GM12878 (cell line): Measurements from ENCODE around the gene TTL. TPM values are rescaled to one million over a fixed set of nuclear protein-coding genes. Genes with fewer than 3 reads are reported as not detected.

Source experiments
- ATF7 ChIP-seq: fragments of 450-650 bp; IDR thresholded peaks from 2 replicates; pipeline ENCODE4 v1.6.1; 2016; ENCODE audit warnings: low read depth, mild to moderate bottlenecking
- BACH1 ChIP-seq: fragments of 450-650 bp; IDR thresholded peaks from 2 replicates; pipeline ENCODE4 v1.6.1; 2017; ENCODE audit warnings: mild to moderate bottlenecking, borderline replicate concordance
- BCL11A ChIP-seq: IDR thresholded peaks from 2 replicates; pipeline ENCODE4 v1.6.1; 2011; ENCODE audit warnings: low read depth, low read length
- BMI1 ChIP-seq: fragments of 450-650 bp; IDR thresholded peaks from 2 replicates; pipeline ENCODE4 v1.6.1; 2016; ENCODE audit warnings: mild to moderate bottlenecking, moderate library complexity, borderline replicate concordance
- BRCA1 ChIP-seq: IDR thresholded peaks from 2 replicates; pipeline ENCODE4 v1.6.1; 2011; ENCODE audit warnings: low read depth, low read length, improper control_type of control experiment
- CBX3 ChIP-seq: fragments of 200-600 bp; sonication (generic); IDR thresholded peaks from 2 replicates; pipeline ENCODE4 v1.6.1; 2016; ENCODE audit warnings: low read depth, borderline replicate concordance
- CBX5 ChIP-seq: sonication (generic); IDR thresholded peaks from 2 replicates; pipeline ENCODE4 v1.6.1; 2016; ENCODE audit warnings: low read depth, moderate library complexity, mild to moderate bottlenecking, inconsistent platforms
- GATAD2B ChIP-seq: fragments of 450-650 bp; conservative IDR thresholded peaks from 2 replicates; pipeline ENCODE4 v1.6.1; 2017; ENCODE audit warnings: low read depth, mild to moderate bottlenecking, moderate library complexity
- IKZF2 ChIP-seq, 2 experiments: fragments of 450-650 bp; IDR thresholded peaks; 2 replicates each; pipeline ENCODE4 v1.6.1; 2017; ENCODE audit warnings: mild to moderate bottlenecking in 2 of 2, moderate library complexity in 2 of 2
- IRF3 ChIP-seq: fragments of 450-650 bp; IDR thresholded peaks from 2 replicates; pipeline ENCODE4 v1.6.1; 2014; ENCODE audit warnings: mild to moderate bottlenecking
- KLF5 ChIP-seq: fragments of 450-650 bp; IDR thresholded peaks from 2 replicates; pipeline ENCODE4 v1.6.1; 2014; ENCODE audit warnings: mild to moderate bottlenecking; ENCODE audit not compliant: partially characterized antibody
- MEF2A ChIP-seq: IDR thresholded peaks from 2 replicates; pipeline ENCODE4 v1.6.1; 2011; ENCODE audit warnings: low read depth, mild to moderate bottlenecking, low read length, moderate library complexity; ENCODE audit not compliant: insufficient read depth
- MYC ChIP-seq: IDR thresholded peaks from 2 replicates; pipeline ENCODE4 v1.6.1; 2011; ENCODE audit warnings: mild to moderate bottlenecking, low read length, moderate library complexity, inconsistent platforms; ENCODE audit not compliant: insufficient read depth, insufficient replicate concordance, insufficient read length, severe bottlenecking
- NFYA ChIP-seq: IDR thresholded peaks from 2 replicates; pipeline ENCODE4 v1.6.1; 2011; ENCODE audit warnings: low read depth, mild to moderate bottlenecking, low read length, improper control_type of control experiment, borderline replicate concordance
- PML ChIP-seq: IDR thresholded peaks from 2 replicates; pipeline ENCODE4 v1.6.1; 2012; ENCODE audit warnings: low read length, inconsistent platforms
- RUNX3 ChIP-seq: IDR thresholded peaks from 2 replicates; pipeline ENCODE4 v1.6.1; 2012; ENCODE audit warnings: low read length, inconsistent platforms
- SMAD5 ChIP-seq: IDR thresholded peaks from 2 replicates; pipeline ENCODE4 v1.6.1; 2016; ENCODE audit warnings: antibody characterized with exemption, low read depth
- SREBF2 ChIP-seq: IDR thresholded peaks from 2 replicates; pipeline ENCODE4 v1.6.1; 2012; ENCODE audit warnings: mild to moderate bottlenecking, low read length
- SUPT20H ChIP-seq: IDR thresholded peaks from 2 replicates; pipeline ENCODE4 v1.6.1; 2011; ENCODE audit warnings: low read depth, mild to moderate bottlenecking, low read length, moderate library complexity, borderline replicate concordance; ENCODE audit not compliant: control insufficient read depth
- ZNF622 ChIP-seq: fragments of 450-650 bp; IDR thresholded peaks from 2 replicates; pipeline ENCODE4 v1.6.1; 2017; ENCODE audit warnings: mild to moderate bottlenecking, inconsistent platforms
- polyA plus RNA-seq, 11 experiments: library from polyadenylated mRNA; depleted of rRNA in 4 of 11; unstranded in 6 of 11; stranded (reverse) in 5 of 11; fragments of >200 nt; fragmentation: Nextera tagmentation in 4 of 11; fragmentation: Illumina TruSeq in 1 of 11; extraction: Ambion mirVana in 4 of 11; extraction: Trizol in 1 of 11; gene quantifications; 1 replicate in 1 of 11; 2 replicates in 10 of 11; pipeline versions ENCODE4 v1.2.1 to v1.2.3, GENCODE V29; 2011 to 2016; ENCODE audit warnings: inconsistent platforms in 2 of 11, missing spikeins in 2 of 11, low read depth in 1 of 11
- total RNA-seq, 4 experiments: library from RNA; depleted of rRNA in 3 of 4; stranded (reverse); fragments of >200 nt in 3 of 4; fragmentation: Illumina TruSeq in 1 of 4; extraction: Trizol in 1 of 4; gene quantifications; 2 replicates each; pipeline versions ENCODE4 v1.2.1 to v1.2.3, GENCODE V29; 2013 to 2021
- TF ChIP-seq, protein P1 (sequence below): fragments of 450-650 bp; IDR thresholded peaks from 2 replicates; pipeline ENCODE4 v1.6.1; 2017; ENCODE audit warnings: mild to moderate bottlenecking, moderate library complexity
- TF ChIP-seq, protein P2 (sequence below): IDR thresholded peaks from 2 replicates; pipeline ENCODE4 v1.6.1; 2011; ENCODE audit warnings: mild to moderate bottlenecking, low read depth, low read length, moderate library complexity; ENCODE audit not compliant: insufficient replicate concordance

TTL gene
- total and polyA plus RNA-seq, 10 of the 15 experiments (the other 5 are each of a cell fraction or from before 2014, with no cell fraction given), result 3.9 to 27.1 (median 16.1) TPM

GRCh38 chr2:112542123-112542983, 60.4 kb downstream of the TTL start, which contains the start of gene POLR1B (continued):
- TF ChIP-seq MEF2A (no peak), BACH1 (peak; percentile 52; the same call in 1 of the 2 replicates), BMI1 (no peak), CBX5 (no peak), ATF7 (no peak), PML (0 out of 2 replicates have a peak, but pooled peaks have one; percentile 9), GATAD2B (0 out of 2 replicates have a peak, but pooled peaks have one; percentile 64), BCL11A (no peak), IRF3 (no peak), ZNF622 (no peak), SREBF2 (peak; percentile 39; the same call in 1 of the 2 replicates), KLF5 (no peak), SMAD5 (0 out of 2 replicates have a peak, but pooled peaks have one; percentile 20), IKZF2 (IDR thresholded peaks at IDR 0.05) (peak; percentile 4 to 66; a peak in 3 of 4 replicates), MYC (peak; percentile 98), NFYA (no peak), SUPT20H (no peak), RUNX3 (peak; percentile 89), BRCA1 (0 out of 2 replicates have a peak, but pooled peaks have one; percentile 20), CBX3 (no peak)
- TF ChIP-seq, protein P1, sequence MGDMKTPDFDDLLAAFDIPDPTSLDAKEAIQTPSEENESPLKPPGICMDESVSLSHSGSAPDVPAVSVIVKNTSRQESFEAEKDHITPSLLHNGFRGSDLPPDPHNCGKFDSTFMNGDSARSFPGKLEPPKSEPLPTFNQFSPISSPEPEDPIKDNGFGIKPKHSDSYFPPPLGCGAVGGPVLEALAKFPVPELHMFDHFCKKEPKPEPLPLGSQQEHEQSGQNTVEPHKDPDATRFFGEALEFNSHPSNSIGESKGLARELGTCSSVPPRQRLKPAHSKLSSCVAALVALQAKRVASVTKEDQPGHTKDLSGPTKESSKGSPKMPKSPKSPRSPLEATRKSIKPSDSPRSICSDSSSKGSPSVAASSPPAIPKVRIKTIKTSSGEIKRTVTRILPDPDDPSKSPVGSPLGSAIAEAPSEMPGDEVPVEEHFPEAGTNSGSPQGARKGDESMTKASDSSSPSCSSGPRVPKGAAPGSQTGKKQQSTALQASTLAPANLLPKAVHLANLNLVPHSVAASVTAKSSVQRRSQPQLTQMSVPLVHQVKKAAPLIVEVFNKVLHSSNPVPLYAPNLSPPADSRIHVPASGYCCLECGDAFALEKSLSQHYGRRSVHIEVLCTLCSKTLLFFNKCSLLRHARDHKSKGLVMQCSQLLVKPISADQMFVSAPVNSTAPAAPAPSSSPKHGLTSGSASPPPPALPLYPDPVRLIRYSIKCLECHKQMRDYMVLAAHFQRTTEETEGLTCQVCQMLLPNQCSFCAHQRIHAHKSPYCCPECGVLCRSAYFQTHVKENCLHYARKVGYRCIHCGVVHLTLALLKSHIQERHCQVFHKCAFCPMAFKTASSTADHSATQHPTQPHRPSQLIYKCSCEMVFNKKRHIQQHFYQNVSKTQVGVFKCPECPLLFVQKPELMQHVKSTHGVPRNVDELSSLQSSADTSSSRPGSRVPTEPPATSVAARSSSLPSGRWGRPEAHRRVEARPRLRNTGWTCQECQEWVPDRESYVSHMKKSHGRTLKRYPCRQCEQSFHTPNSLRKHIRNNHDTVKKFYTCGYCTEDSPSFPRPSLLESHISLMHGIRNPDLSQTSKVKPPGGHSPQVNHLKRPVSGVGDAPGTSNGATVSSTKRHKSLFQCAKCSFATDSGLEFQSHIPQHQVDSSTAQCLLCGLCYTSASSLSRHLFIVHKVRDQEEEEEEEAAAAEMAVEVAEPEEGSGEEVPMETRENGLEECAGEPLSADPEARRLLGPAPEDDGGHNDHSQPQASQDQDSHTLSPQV, result no peak
- TF ChIP-seq, protein P2, sequence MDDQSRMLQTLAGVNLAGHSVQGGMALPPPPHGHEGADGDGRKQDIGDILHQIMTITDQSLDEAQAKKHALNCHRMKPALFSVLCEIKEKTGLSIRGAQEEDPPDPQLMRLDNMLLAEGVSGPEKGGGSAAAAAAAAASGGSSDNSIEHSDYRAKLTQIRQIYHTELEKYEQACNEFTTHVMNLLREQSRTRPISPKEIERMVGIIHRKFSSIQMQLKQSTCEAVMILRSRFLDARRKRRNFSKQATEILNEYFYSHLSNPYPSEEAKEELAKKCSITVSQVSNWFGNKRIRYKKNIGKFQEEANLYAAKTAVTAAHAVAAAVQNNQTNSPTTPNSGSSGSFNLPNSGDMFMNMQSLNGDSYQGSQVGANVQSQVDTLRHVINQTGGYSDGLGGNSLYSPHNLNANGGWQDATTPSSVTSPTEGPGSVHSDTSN, result no peak
